NB4 (cell line): ENCODE measurements around the gene SUSD5.

ENCODE experiments used
- MAX ChIP-seq: IDR thresholded peaks from 2 replicates; pipeline ENCODE4 v1.6.1; 2011; ENCODE audit warnings: low read depth, low read length
- MYC ChIP-seq: IDR thresholded peaks from 2 replicates; pipeline ENCODE4 v1.6.1; 2011; ENCODE audit warnings: low read depth, low read length
- POLR2A ChIP-seq: IDR thresholded peaks from 2 replicates; pipeline ENCODE4 v1.6.1; 2011; ENCODE audit warnings: mild to moderate bottlenecking; ENCODE audit not compliant: insufficient read length; ENCODE audit errors: extremely low read depth
- TF ChIP-seq, protein P1 (sequence below): IDR thresholded peaks from one replicate; pipeline ENCODE4 v1.5.1; 2012; ENCODE audit warnings: low read depth, low read length

DNA sequence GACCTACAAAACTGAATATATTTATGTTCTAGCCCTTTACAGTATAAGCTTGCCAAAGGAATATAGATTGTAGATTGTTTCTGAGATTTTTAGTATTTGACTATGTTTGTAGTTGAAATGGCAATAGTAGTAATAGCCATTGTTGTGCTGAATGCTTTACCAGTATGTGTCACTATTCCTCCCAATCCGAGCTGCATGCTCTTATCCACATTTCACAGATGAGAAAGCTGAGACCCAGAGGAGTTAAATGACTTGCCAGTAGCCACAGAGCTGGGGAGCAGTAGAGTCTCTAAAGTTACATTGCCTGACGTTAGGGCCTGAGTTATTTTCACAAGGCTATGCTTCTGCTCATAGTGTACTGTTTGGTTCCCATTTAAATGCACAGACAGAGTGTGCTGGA, 118.4 kb downstream of the SUSD5 start:
- TF ChIP-seq, protein P1, sequence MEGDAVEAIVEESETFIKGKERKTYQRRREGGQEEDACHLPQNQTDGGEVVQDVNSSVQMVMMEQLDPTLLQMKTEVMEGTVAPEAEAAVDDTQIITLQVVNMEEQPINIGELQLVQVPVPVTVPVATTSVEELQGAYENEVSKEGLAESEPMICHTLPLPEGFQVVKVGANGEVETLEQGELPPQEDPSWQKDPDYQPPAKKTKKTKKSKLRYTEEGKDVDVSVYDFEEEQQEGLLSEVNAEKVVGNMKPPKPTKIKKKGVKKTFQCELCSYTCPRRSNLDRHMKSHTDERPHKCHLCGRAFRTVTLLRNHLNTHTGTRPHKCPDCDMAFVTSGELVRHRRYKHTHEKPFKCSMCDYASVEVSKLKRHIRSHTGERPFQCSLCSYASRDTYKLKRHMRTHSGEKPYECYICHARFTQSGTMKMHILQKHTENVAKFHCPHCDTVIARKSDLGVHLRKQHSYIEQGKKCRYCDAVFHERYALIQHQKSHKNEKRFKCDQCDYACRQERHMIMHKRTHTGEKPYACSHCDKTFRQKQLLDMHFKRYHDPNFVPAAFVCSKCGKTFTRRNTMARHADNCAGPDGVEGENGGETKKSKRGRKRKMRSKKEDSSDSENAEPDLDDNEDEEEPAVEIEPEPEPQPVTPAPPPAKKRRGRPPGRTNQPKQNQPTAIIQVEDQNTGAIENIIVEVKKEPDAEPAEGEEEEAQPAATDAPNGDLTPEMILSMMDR, result no peak
- no peak for TF ChIP-seq POLR2A
- TF ChIP-seq MAX, result no peak
- no peak for TF ChIP-seq MYC
